ENCODE results near the gene MYRIP.

GRCh38 chr3:39917065-39917773 is 107.8 kb downstream of the MYRIP start:
- TF ChIP-seq CTCF (IDR thresholded peaks at IDR 0.05), result no peak
- no peak for TF ChIP-seq POLR2AphosphoS5 (IDR thresholded peaks at IDR 0.05)
- no peak for TF ChIP-seq POLR2A (IDR thresholded peaks at IDR 0.05)
